Panc1 (cell line): ENCODE measurements around the gene PRLH. TPM values are rescaled to one million over a fixed set of nuclear protein-coding genes. Genes with fewer than 3 reads are reported as not detected.

Experiments
- ATAC-seq: fragments of 200-7000 bp; cut with Tn5 transposase; 2 replicates; pipeline ENCODE4 v1.9.1; 2020; ENCODE audit warnings: mild to moderate bottlenecking, moderate library complexity
- BruUV-seq: library from RNA; stranded (reverse); fragments of 400-500 nt; replicated peaks from 2 replicates; lab custom pipeline; 2021; lab: Mats Ljungman, UMichigan
- CTCF ChIA-PET: fragments of 300-600 bp; sonication (Branson Sonifier 250); formaldehyde crosslinking; loops from one replicate; lab custom pipeline; 2022; ENCODE audit warnings: antibody characterized with exemption; lab: Charles Lee
- POLR2A ChIA-PET: fragments of 300-600 bp; sonication (Branson Sonifier 250); formaldehyde crosslinking; loops from one replicate; lab custom pipeline; 2022; ENCODE audit warnings: antibody characterized with exemption; lab: Charles Lee
- DNase-seq: peaks from one replicate; pipeline ENCODE4 v3.0.0-alpha.2; 2010; ENCODE audit warnings: low read depth, low spot score
- H3K27ac ChIP-seq: 2 replicates; pipeline ENCODE4 v1.5.1; 2011; ENCODE audit warnings: mild to moderate bottlenecking, low read length, inconsistent platforms
- H3K27me3 ChIP-seq: fragments of 200-500 bp; sonication (Bioruptor generic); 2 replicates; pipeline ENCODE4 v1.6.0; 2014; ENCODE audit warnings: low read length, inconsistent platforms; ENCODE audit not compliant: control insufficient read depth, insufficient read depth
- H3K36me3 ChIP-seq: fragments of 200-500 bp; sonication (Bioruptor generic); 2 replicates; pipeline ENCODE4 v1.5.1; 2014; ENCODE audit warnings: inconsistent platforms, mild to moderate bottlenecking, low read length, moderate library complexity; ENCODE audit not compliant: control insufficient read depth, insufficient read depth
- H3K4me1 ChIP-seq: 2 replicates; pipeline ENCODE4 v1.5.1; 2011; ENCODE audit warnings: inconsistent platforms, mild to moderate bottlenecking, low read length, moderate library complexity; ENCODE audit not compliant: control insufficient read depth, insufficient read depth
- H3K4me3 ChIP-seq, 2 experiments: 2 replicates each; pipeline ENCODE4 v1.5.1; 2011 to 2012; ENCODE audit warnings: low read depth in 2 of 2, low read length in 2 of 2, mild to moderate bottlenecking in 2 of 2, inconsistent platforms in 1 of 2, moderate library complexity in 1 of 2
- H3K9me3 ChIP-seq: fragments of 200-500 bp; sonication (Bioruptor generic); 2 replicates; pipeline ENCODE4 v1.5.1; 2014; ENCODE audit warnings: low read depth, mild to moderate bottlenecking, inconsistent platforms, low read length, moderate library complexity; ENCODE audit not compliant: control insufficient read depth, insufficient read depth
- POLR2AphosphoS5 ChIP-seq: IDR thresholded peaks from 2 replicates; pipeline ENCODE4 v1.6.1; 2012; ENCODE audit warnings: mild to moderate bottlenecking, low read depth, low read length, moderate library complexity
- REST ChIP-seq, 2 experiments: IDR thresholded peaks; 2 replicates each; pipeline ENCODE4 v1.6.1; 2011 to 2012; ENCODE audit warnings: low read depth in 2 of 2, control low read depth in 1 of 2, low read length in 1 of 2, mild to moderate bottlenecking in 1 of 2, moderate library complexity in 1 of 2; ENCODE audit not compliant: insufficient read depth in 1 of 2
- SIN3A ChIP-seq: IDR thresholded peaks from 2 replicates; pipeline ENCODE4 v1.6.1; 2012; ENCODE audit warnings: low read depth, mild to moderate bottlenecking, low read length, moderate library complexity, borderline replicate concordance; ENCODE audit not compliant: insufficient read depth
- TCF7L2 ChIP-seq: IDR thresholded peaks from 2 replicates; pipeline ENCODE4 v1.6.1; 2011; ENCODE audit warnings: mild to moderate bottlenecking, low read depth, low read length, inconsistent platforms
- in situ Hi-C: cut with HindIII; loops from 2 replicates; pipeline ENCODE4 v1.10.0; 2016; ENCODE audit warnings: low sequenced_read_pairs, low pct_unique_long_range_greater_than_20kb
- intact Hi-C: fragments of 100-400 bp; cut with micrococcal nuclease; formaldehyde crosslinking; loops from one replicate; pipeline ENCODE4 v1.10.0; 2022; ENCODE audit not compliant: unreplicated experiment
- total RNA-seq: library from RNA; stranded (reverse); gene quantifications from one replicate; pipeline ENCODE4 v1.2.1, GENCODE V29; 2021; ENCODE audit not compliant: unreplicated experiment
- TF ChIP-seq, protein P1 (sequence below): fragments of 450-650 bp; IDR thresholded peaks from 2 replicates; pipeline ENCODE4 v1.5.1; 2017; ENCODE audit warnings: mild to moderate bottlenecking

Gene PRLH
- total RNA-seq, 1 experiment from 2014 or later: not detected

GRCh38 chr2:237569041-237569440, 2.7 kb downstream of the PRLH start:
- BruUV-seq: no TSS peak

DNA sequence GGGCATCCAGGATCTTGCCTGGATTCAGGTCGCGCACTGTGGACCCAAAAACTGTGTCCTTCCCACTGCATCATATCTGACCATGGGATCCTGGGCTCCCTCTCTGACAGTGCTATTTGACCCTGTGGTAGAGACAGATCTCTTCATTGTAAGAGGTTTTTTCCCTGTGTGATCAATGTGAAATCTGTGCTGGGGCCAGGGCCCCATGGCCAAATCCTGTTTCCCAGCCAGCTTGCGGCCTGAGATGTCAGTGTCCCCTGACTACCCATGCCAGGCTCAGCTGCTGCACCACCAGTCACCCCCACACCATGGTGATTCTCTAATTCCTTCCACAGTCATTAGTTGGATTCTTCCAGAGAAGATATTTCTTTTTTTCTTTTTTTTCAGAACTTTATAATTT, 3.5 kb downstream of the PRLH start:
- ChIA-PET POLR2A (no interaction called here), CTCF (interaction anchor here (0.7 kb wide), 1 partner anchor 36 kb away, joined by 4 read pairs; no protein-coding TSS in a partner anchor)
- in situ Hi-C loops: no loop called here
- Histone ChIP-seq H3K27ac (no peak overlapping the region), H3K4me1 (peaks cover 9% of the 10 kb centered on the region), H3K36me3 (no peaks in the 10 kb centered on the region), H3K9me3 (no peaks in the 10 kb centered on the region), H3K27me3 (no peaks in the 10 kb centered on the region), H3K4me3 (no peak overlapping the region)
- no TSS peak for BruUV-seq
- intact Hi-C loops: loop anchor here (5.0 kb wide), 1 partner anchor 418 kb away; no protein-coding TSS in a partner anchor
- ATAC-seq: no peak
- TF ChIP-seq POLR2AphosphoS5 (no peak), TCF7L2 (no peak), SIN3A (no peak), REST (IDR thresholded peaks at IDR 0.05; ENCODE audit: insufficient read depth in 1 of 2, low read depth in 2 of 2, low read length in 1 of 2) (no peak)
- TF ChIP-seq, protein P1, sequence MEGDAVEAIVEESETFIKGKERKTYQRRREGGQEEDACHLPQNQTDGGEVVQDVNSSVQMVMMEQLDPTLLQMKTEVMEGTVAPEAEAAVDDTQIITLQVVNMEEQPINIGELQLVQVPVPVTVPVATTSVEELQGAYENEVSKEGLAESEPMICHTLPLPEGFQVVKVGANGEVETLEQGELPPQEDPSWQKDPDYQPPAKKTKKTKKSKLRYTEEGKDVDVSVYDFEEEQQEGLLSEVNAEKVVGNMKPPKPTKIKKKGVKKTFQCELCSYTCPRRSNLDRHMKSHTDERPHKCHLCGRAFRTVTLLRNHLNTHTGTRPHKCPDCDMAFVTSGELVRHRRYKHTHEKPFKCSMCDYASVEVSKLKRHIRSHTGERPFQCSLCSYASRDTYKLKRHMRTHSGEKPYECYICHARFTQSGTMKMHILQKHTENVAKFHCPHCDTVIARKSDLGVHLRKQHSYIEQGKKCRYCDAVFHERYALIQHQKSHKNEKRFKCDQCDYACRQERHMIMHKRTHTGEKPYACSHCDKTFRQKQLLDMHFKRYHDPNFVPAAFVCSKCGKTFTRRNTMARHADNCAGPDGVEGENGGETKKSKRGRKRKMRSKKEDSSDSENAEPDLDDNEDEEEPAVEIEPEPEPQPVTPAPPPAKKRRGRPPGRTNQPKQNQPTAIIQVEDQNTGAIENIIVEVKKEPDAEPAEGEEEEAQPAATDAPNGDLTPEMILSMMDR: no peak
- DNase-seq: no peak

More at GRCh38 chr2:237569041-237569440, 2.7 kb downstream of the PRLH start:
- ChIA-PET CTCF (no interaction called here), POLR2A (no interaction called here)
- H3K9me3 ChIP-seq: no peaks in the 10 kb centered on the region
- intact Hi-C loops (no loop called here), in situ Hi-C loops (no loop called here)
- TF ChIP-seq TCF7L2 (no peak), REST (IDR thresholded peaks at IDR 0.05; ENCODE audit: insufficient read depth in 1 of 2, low read depth in 2 of 2, low read length in 1 of 2) (no peak), POLR2AphosphoS5 (no peak), SIN3A (no peak)
- TF ChIP-seq, protein P1: no peak
- no peaks in the 10 kb centered on the region for H3K36me3 ChIP-seq
- no peaks in the 10 kb centered on the region for H3K27me3 ChIP-seq
- no peak overlapping the region for H3K27ac ChIP-seq
- no peak overlapping the region for H3K4me3 ChIP-seq
- DNase-seq (no peak), ATAC-seq (no peak)
- peaks cover 9% of the 10 kb centered on the region for H3K4me1 ChIP-seq
